GM18951 (cell line): ENCODE data around the gene TIA1.
"Not testable (repeated sequence)": the region's sequence is repeated elsewhere in the genome, so short reads cannot be mapped to it uniquely, and the experiment has no call there.

Experiments used
- POLR2A ChIP-seq: IDR thresholded peaks from 4 replicates; pipeline ENCODE4 v1.6.1; 2011; ENCODE audit warnings: mild to moderate bottlenecking; ENCODE audit not compliant: insufficient read length, insufficient read depth; ENCODE audit errors: extremely low read depth
- in situ Hi-C: fragments of 300-500 bp; cut with MboI; formaldehyde crosslinking; loops from one replicate; pipeline ENCODE4 v1.12.0; 2022; ENCODE audit warnings: low sequenced_read_pairs, mixed read lengths, inconsistent platforms; ENCODE audit not compliant: unreplicated experiment

The TIA1 gene

GRCh38 chr2:70202236-70202806, 46.1 kb downstream of the TIA1 start:
- TF ChIP-seq POLR2A, result no peak
- in situ Hi-C loops, result no loop called here

DNA sequence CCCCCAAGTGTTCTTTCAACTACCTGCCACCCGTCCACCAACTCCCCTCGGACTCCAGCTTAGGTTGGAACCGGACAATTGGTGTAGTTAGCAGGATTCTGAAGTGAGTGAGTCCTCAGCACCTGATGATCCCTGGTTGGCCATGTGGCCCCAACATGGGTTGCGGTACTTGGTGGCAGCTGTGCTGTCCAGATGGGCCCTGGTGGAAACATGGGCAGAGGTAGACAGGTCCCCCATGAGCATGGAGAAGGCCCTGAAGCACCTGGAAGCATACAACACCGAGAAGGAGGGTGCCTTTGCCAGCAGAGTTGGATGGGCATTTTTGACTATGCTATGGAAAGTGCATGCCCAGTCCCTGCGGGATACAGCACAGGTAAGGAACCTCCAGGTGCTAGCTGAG, 46.6 kb downstream of the TIA1 start:
- TF ChIP-seq POLR2A, result no peak
- in situ Hi-C loops, result no loop called here

GRCh38 chr2:70201225-70201768, 47.1 kb downstream of the TIA1 start:
- in situ Hi-C loops, result no loop called here
- TF ChIP-seq POLR2A, result no peak

- no peak for TF ChIP-seq POLR2A
- in situ Hi-C loops, result no loop called here
These were observed 49.0 kb downstream of the TIA1 start for GRCh38 chr2:70199320-70199864.

- in situ Hi-C loops, result no loop called here
- TF ChIP-seq POLR2A, result no peak
These were observed 55.9 kb downstream of the TIA1 start for GRCh38 chr2:70192516-70192915.

DNA sequence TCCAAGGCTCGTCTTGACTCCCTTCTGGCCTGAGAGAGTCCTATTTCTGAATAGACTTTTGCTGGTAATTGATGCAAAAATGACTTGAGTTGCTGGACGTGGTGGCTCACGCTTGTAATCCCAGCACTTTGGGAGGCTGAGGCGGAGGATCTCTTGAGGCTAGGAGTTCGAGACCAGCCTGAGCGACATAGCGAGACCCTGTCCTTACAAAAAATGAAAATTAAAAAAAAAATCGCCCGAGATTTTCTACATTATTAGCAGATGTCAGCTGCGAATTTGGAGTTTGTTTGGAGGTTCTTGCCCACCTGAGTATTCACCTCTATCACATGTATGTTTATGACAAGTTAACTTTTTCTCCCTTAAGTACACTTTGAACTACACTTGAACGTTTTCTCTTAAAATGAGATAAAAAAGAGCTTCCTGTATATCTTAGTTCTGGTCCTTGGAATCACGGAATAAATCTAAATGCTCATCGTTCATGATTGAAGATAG, 57.1 kb downstream of the TIA1 start:
- TF ChIP-seq POLR2A, result no peak
- in situ Hi-C loops, result no loop called here

- in situ Hi-C loops, result no loop called here
These were observed 57.8 kb downstream of the TIA1 start, which contains the start of gene C2orf42 for GRCh38 chr2:70190418-70191243. Gene C2orf42 (minus strand): TSS chr2:70191019. CDS start chr2:70181985, 9,034 bp downstream.

GRCh38 chr2:70188460-70188859, 60.0 kb downstream of the TIA1 start:
- in situ Hi-C loops, result no loop called here
- TF ChIP-seq POLR2A, result no peak

More at GRCh38 chr2:70190418-70191243, 57.8 kb downstream of the TIA1 start, which contains the start of gene C2orf42:
- peak; percentile 99 for TF ChIP-seq POLR2A

- in situ Hi-C loops, result not testable (repeated sequence)
These were observed 61.3 kb downstream of the TIA1 start for GRCh38 chr2:70187170-70187569.

DNA sequence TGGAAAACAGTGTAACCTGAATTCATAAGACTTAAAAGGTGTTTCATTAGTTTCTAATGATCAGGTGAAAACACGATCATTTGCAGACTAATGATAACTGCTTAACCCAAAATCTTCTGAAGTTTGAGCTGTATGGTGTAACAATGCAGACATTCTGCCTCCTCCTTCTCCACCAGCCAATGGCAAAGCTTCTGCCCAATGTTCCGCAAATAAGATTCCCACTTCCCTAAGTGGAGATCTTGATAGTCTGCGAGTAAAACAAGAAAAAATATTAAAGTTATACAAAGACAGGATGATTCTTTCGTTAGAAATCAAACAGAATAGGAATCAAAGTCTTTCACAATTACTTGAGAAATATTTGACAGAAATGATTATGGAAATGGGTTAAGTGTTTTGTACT, 65.7 kb downstream of the TIA1 start:
- no peak for TF ChIP-seq POLR2A
- in situ Hi-C loops, result no loop called here

DNA sequence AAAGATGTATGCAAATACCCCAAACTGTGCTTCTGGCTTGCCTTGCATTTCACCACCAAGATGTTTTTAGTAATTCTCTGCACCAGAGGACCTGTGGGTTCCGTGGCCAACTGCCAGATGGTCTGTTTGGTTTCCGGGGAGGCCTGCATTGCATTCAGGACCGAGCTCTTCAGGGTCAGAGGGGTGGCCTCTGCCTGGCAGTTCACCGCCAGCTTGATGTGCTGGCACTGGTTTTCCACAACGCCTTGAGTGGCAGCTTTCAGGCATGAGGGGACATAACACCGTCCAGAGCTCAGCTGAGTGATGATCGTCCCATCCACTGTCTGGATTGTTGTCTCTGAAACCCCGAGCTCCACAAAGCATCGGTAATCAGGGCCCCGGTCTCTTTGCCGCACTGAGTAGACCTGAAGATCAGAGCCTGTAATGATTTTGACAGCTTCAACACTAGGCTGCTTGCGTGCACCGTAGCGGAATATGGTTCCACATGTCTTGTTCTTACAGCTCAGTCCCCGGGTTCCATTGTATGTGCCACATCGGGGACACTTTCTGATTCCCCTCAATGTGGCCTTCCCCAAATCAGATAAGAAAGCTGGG, 67.0 kb downstream of the TIA1 start:
- in situ Hi-C loops, result no loop called here
- no peak for TF ChIP-seq POLR2A

- no peak for TF ChIP-seq POLR2A
- in situ Hi-C loops, result no loop called here
These were observed 74.9 kb downstream of the TIA1 start for GRCh38 chr2:70173520-70173919.

GRCh38 chr2:70169654-70170245, 78.7 kb downstream of the TIA1 start:
- in situ Hi-C loops, result not testable (repeated sequence)
